ENCODE measurements around the gene TTC4. TPM values are rescaled to one million over a fixed set of nuclear protein-coding genes. Genes with fewer than 3 reads are reported as not detected.

The TTC4 gene
- total and polyA plus RNA-seq, 2 experiments from 2014 or later, result 25.1 to 33.6 TPM

GRCh38 chr1:54745864-54746263, 30.2 kb downstream of the TTC4 start:
- Histone ChIP-seq H3K79me2 (replicated peaks; ENCODE audit: insufficient read depth) (no peaks in the 10 kb centered on the region), H3K4me2 (no peak overlapping the region), H3K27ac (ENCODE audit: low read depth) (no peak overlapping the region), H4K20me1 (replicated peaks; ENCODE audit: insufficient read depth) (no peaks in the 10 kb centered on the region; the same call in 1 of the 2 replicates), H3K4me1 (ENCODE audit: insufficient read depth) (no peaks in the 10 kb centered on the region), H3F3A (replicated peaks; ENCODE audit: low read depth) (no peaks in the 10 kb centered on the region), H3K27me3 (ENCODE audit: insufficient read depth) (no peaks in the 10 kb centered on the region), H3K4me3 (no peak overlapping the region), H3K9me2 (ENCODE audit: insufficient read depth) (no peaks in the 10 kb centered on the region), H2AFZ (no peak overlapping the region), H3K36me3 (ENCODE audit: insufficient read depth) (no peaks in the 10 kb centered on the region; the same call in 1 of the 2 replicates)
- peaks cover 2% of the 10 kb centered on the region; the same call in 1 of the 3 replicates for H3K9me3 Mint-ChIP-seq
- peaks cover 2% of the 10 kb centered on the region; the same call in 2 of the 3 replicates for H3K4me1 Mint-ChIP-seq
- no peak for TF ChIP-seq EZH2phosphoT487 (IDR thresholded peaks at IDR 0.05; ENCODE audit: unreplicated experiment)
- peaks cover 10% of the 10 kb centered on the region for H3K27me3 Mint-ChIP-seq (ENCODE audit: insufficient read depth, low read depth, poor library complexity)
- no peak overlapping the region for H3K27ac Mint-ChIP-seq
- no peak overlapping the region for H3K4me3 Mint-ChIP-seq
- DNase-seq (ENCODE audit: low spot score) (no peak), ATAC-seq (no peak)
- H3K36me3 Mint-ChIP-seq (ENCODE audit: low read depth), result peaks cover 21% of the 10 kb centered on the region

- Mint-ChIP-seq H3K27ac (no peak overlapping the region), H3K36me3 (ENCODE audit: low read depth) (peaks cover 5% of the 10 kb centered on the region; the same call in 1 of the 3 replicates), H3K27me3 (ENCODE audit: insufficient read depth, low read depth, poor library complexity) (peaks cover 7% of the 10 kb centered on the region), H3K9me3 (peaks cover 2% of the 10 kb centered on the region; the same call in 1 of the 3 replicates), H3K4me1 (peaks cover 17% of the 10 kb centered on the region), H3K4me3 (no peak overlapping the region)
- TF ChIP-seq POLR2AphosphoS5 (IDR thresholded peaks at IDR 0.05; ENCODE audit: low read depth) (no peak), EZH2phosphoT487 (IDR thresholded peaks at IDR 0.05; ENCODE audit: unreplicated experiment) (no peak), EZH2 (IDR thresholded peaks at IDR 0.05; ENCODE audit: low read depth, unreplicated experiment) (no peak), NANOG (IDR thresholded peaks at IDR 0.05; ENCODE audit: borderline replicate concordance) (no peak)
- no peak overlapping the region for H2AFZ ChIP-seq
- no peak overlapping the region for H3K4me2 ChIP-seq
- DNase-seq (ENCODE audit: low spot score) (no peak), ATAC-seq (no peak)
- H3K4me3 ChIP-seq, result no peak overlapping the region
- no peak overlapping the region for H3K27ac ChIP-seq (ENCODE audit: low read depth)
- H3K79me2 ChIP-seq (replicated peaks; ENCODE audit: insufficient read depth), result no peaks in the 10 kb centered on the region
- H3K9me2 ChIP-seq (ENCODE audit: insufficient read depth), result no peaks in the 10 kb centered on the region
- no peaks in the 10 kb centered on the region for H4K20me1 ChIP-seq (replicated peaks; ENCODE audit: insufficient read depth)
- H3K36me3 ChIP-seq (ENCODE audit: insufficient read depth), result no peaks in the 10 kb centered on the region
- H3F3A ChIP-seq (replicated peaks; ENCODE audit: low read depth), result no peaks in the 10 kb centered on the region
- peaks cover 16% of the 10 kb centered on the region; the same call in 1 of the 2 replicates for H3K4me1 ChIP-seq (ENCODE audit: insufficient read depth)
- no peaks in the 10 kb centered on the region for H3K27me3 ChIP-seq (ENCODE audit: insufficient read depth)
Measured at GRCh38 chr1:54748094-54748835, 32.6 kb downstream of the TTC4 start.

- H3K4me1 Mint-ChIP-seq, result peaks cover 15% of the 10 kb centered on the region
- H3K27me3 Mint-ChIP-seq (ENCODE audit: insufficient read depth, low read depth, poor library complexity), result peaks cover 10% of the 10 kb centered on the region
- Histone ChIP-seq H3K36me3 (ENCODE audit: insufficient read depth) (no peaks in the 10 kb centered on the region), H2AFZ (no peak overlapping the region), H3K27ac (ENCODE audit: low read depth) (no peak overlapping the region), H3K4me2 (no peak overlapping the region), H3F3A (replicated peaks; ENCODE audit: low read depth) (no peaks in the 10 kb centered on the region), H4K20me1 (replicated peaks; ENCODE audit: insufficient read depth) (no peaks in the 10 kb centered on the region), H3K9me2 (ENCODE audit: insufficient read depth) (no peaks in the 10 kb centered on the region), H3K27me3 (ENCODE audit: insufficient read depth) (no peaks in the 10 kb centered on the region), H3K4me1 (ENCODE audit: insufficient read depth) (peaks cover 16% of the 10 kb centered on the region; the same call in 1 of the 2 replicates), H3K79me2 (replicated peaks; ENCODE audit: insufficient read depth) (no peaks in the 10 kb centered on the region), H3K4me3 (no peak overlapping the region)
- H3K4me3 Mint-ChIP-seq, result no peak overlapping the region
- no peak for ATAC-seq
- no peak for DNase-seq (ENCODE audit: low spot score)
- peaks cover 2% of the 10 kb centered on the region; the same call in 1 of the 3 replicates for H3K36me3 Mint-ChIP-seq (ENCODE audit: low read depth)
- H3K27ac Mint-ChIP-seq, result no peak overlapping the region
- peaks cover 2% of the 10 kb centered on the region; the same call in 1 of the 3 replicates for H3K9me3 Mint-ChIP-seq
- TF ChIP-seq NANOG (IDR thresholded peaks at IDR 0.05; ENCODE audit: borderline replicate concordance) (no peak), JUNB (IDR thresholded peaks at IDR 0.05; ENCODE audit: unreplicated experiment) (no peak), ZNF331 (CRISPR knock-in tag; IDR thresholded peaks at IDR 0.05; ENCODE audit: low read depth) (no peak), REST (IDR thresholded peaks at IDR 0.05; ENCODE audit: unreplicated experiment) (no peak), CREB1 (CRISPR knock-in tag; IDR thresholded peaks at IDR 0.05; ENCODE audit: low read depth) (no peak), CTCF (conservative IDR thresholded peaks at IDR 0.05; ENCODE audit: low read depth in 2 of 2) (no peak), EZH2phosphoT487 (IDR thresholded peaks at IDR 0.05; ENCODE audit: unreplicated experiment) (no peak), EZH2 (IDR thresholded peaks at IDR 0.05; ENCODE audit: low read depth, unreplicated experiment) (no peak), STAT1 (IDR thresholded peaks at IDR 0.05; ENCODE audit: unreplicated experiment) (no peak), ETS1 (IDR thresholded peaks at IDR 0.05) (no peak)
Measured at GRCh38 chr1:54750596-54750995, 34.9 kb downstream of the TTC4 start.

Measured in GM23338 (cell line).